Activated CD4-positive, alpha-beta T cell treated with anti-CD3 and anti-CD28 coated beads for 24 hours (primary cell): Measurements from ENCODE around the gene PPP1CB.
"Not testable (repeated sequence)": the region's sequence is repeated elsewhere in the genome, so short reads cannot be mapped to it uniquely, and the experiment has no call there.

Experiments
- DNase-seq, 2 donors: peaks; one replicate each; pipeline ENCODE4 v3.0.0-alpha.2; 2020; ENCODE audit warnings: low read depth in 2 of 2

Gene PPP1CB

GRCh38 chr2:28778392-28778791 is 26.8 kb downstream of the PPP1CB start:
- DNase-seq, result no peak

- DNase-seq, result no peak
Observed at GRCh38 chr2:28779001-28779400, 27.4 kb downstream of the PPP1CB start.

- no peak for DNase-seq
Observed at GRCh38 chr2:28780496-28780895, 28.9 kb downstream of the PPP1CB start.

GRCh38 chr2:28782423-28782822 is 30.8 kb downstream of the PPP1CB start:
- DNase-seq, result no peak

- DNase-seq, result not testable (repeated sequence)
Observed at GRCh38 chr2:28784570-28784969, 32.9 kb downstream of the PPP1CB start.

- DNase-seq, result no peak
Observed at GRCh38 chr2:28796620-28797019, 45.0 kb downstream of the PPP1CB start.

GRCh38 chr2:28801726-28802125 is 50.1 kb downstream of the PPP1CB start:
- no peak for DNase-seq

- no peak for DNase-seq
Observed at GRCh38 chr2:28802975-28803429, 51.4 kb downstream of the PPP1CB start.

- no peak for DNase-seq
Observed at GRCh38 chr2:28809927-28810326, 58.3 kb downstream of the PPP1CB start.

- peak; percentile 67 to 74 for DNase-seq
Observed at GRCh38 chr2:28810384-28811285, 59.0 kb downstream of the PPP1CB start, which contains the start of gene SPDYA. SPDYA (plus strand) TSS chr2:28810834; CDS start chr2:28816015, 5,181 bp downstream.

GRCh38 chr2:28818053-28818452 is 66.4 kb downstream of the PPP1CB start:
- no peak for DNase-seq

GRCh38 chr2:28821295-28821958 is 69.8 kb downstream of the PPP1CB start:
- DNase-seq, result peak; percentile 22 to 60

GRCh38 chr2:28822036-28822435 is 70.4 kb downstream of the PPP1CB start:
- DNase-seq, result no peak

- no peak for DNase-seq
Observed at GRCh38 chr2:28824207-28824606, 72.6 kb downstream of the PPP1CB start.

GRCh38 chr2:28824870-28825269 is 73.2 kb downstream of the PPP1CB start:
- DNase-seq, result no peak

GRCh38 chr2:28828382-28828781 is 76.8 kb downstream of the PPP1CB start:
- DNase-seq, result no peak

GRCh38 chr2:28833740-28834470 is 82.3 kb downstream of the PPP1CB start:
- DNase-seq, result no peak

- no peak for DNase-seq
Observed at GRCh38 chr2:28835781-28836180, 84.2 kb downstream of the PPP1CB start.

- DNase-seq, result no peak
Observed at GRCh38 chr2:28838971-28839370, 87.3 kb downstream of the PPP1CB start.

- DNase-seq, result no peak
Observed at GRCh38 chr2:28842042-28842441, 90.4 kb downstream of the PPP1CB start.
